Mammary epithelial cell (primary cell): ENCODE results near the gene NTF4.
"Not testable (repeated sequence)": the region's sequence is repeated elsewhere in the genome, so short reads cannot be mapped to it uniquely, and the experiment has no call there.

Experiments used
- CTCF ChIP-seq, 2 donors: IDR thresholded peaks in 1 of 2; conservative IDR thresholded peaks in 1 of 2; 2 replicates each; pipeline ENCODE4 v1.5.1; 2011 to 2012; ENCODE audit warnings: inconsistent platforms in 2 of 2, low read length in 2 of 2, mild to moderate bottlenecking in 2 of 2, control low read depth in 1 of 2, low read depth in 1 of 2; ENCODE audit not compliant: insufficient read depth in 1 of 2; ENCODE audit errors: extremely low read depth in 1 of 2
- EZH2 ChIP-seq: IDR thresholded peaks from 2 replicates; pipeline ENCODE4 v1.6.1; 2012; ENCODE audit warnings: low read length, inconsistent platforms, borderline replicate concordance

GRCh38 chr19:49036815-49037214, 27.8 kb downstream of the NTF4 start, which contains the start of gene CGB1:
- TF ChIP-seq EZH2, result not testable (repeated sequence)
- TF ChIP-seq CTCF (conservative IDR thresholded peaks at IDR 0.05 in 1 of 2, IDR thresholded peaks at IDR 0.05 in 1 of 2; ENCODE audit: extremely low read depth in 1 of 2, insufficient read depth in 1 of 2, low read depth in 1 of 2, low read length in 2 of 2), result peak; percentile 30 to 59
